22Rv1 (cell line): ENCODE results near the gene ENO2.

Source experiments
- H3K27ac ChIP-seq: fragments of 450-650 bp; 2 replicates; pipeline ENCODE4 v1.5.1; 2017
- ZFX ChIP-seq: fragments of 450-650 bp; IDR thresholded peaks from 2 replicates; pipeline ENCODE4 v1.6.1; 2017; ENCODE audit warnings: antibody characterized with exemption, borderline replicate concordance
- TF ChIP-seq, protein P1 (sequence below): fragments of 450-650 bp; IDR thresholded peaks from 2 replicates; pipeline ENCODE4 v1.5.1; 2017; ENCODE audit warnings: mild to moderate bottlenecking

Gene ENO2

DNA sequence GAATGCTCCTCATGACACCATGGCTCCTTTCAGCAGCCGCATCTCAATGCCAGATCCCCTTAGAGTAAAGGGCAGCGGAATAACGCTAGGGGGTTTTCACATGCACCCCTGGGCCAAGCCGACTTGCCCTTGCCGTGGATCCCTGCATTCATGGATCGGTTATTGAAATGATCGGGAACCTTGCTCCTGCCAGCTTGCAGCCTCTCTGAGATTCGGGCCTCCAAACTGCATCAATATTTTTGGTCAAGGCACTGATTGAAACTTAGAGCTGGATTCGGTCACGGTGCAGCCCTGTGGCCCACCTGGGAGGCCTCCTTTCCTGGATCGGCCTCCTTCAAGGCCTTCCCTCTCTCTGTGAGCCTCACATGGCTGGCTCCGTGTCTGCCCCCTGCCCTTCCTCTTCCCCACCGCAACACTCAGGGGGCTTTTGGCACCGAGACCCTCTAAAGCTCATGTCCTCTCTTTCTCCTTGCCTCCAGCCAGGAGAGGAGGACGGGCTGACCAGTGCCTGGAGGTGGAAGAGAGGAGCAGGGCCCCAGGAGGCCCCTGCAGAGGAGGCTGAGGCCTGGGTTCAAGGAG, 38.6 kb downstream of the ENO2 start:
- no peak for TF ChIP-seq ZFX
- TF ChIP-seq, protein P1, sequence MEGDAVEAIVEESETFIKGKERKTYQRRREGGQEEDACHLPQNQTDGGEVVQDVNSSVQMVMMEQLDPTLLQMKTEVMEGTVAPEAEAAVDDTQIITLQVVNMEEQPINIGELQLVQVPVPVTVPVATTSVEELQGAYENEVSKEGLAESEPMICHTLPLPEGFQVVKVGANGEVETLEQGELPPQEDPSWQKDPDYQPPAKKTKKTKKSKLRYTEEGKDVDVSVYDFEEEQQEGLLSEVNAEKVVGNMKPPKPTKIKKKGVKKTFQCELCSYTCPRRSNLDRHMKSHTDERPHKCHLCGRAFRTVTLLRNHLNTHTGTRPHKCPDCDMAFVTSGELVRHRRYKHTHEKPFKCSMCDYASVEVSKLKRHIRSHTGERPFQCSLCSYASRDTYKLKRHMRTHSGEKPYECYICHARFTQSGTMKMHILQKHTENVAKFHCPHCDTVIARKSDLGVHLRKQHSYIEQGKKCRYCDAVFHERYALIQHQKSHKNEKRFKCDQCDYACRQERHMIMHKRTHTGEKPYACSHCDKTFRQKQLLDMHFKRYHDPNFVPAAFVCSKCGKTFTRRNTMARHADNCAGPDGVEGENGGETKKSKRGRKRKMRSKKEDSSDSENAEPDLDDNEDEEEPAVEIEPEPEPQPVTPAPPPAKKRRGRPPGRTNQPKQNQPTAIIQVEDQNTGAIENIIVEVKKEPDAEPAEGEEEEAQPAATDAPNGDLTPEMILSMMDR, result no peak
- no peak overlapping the region for H3K27ac ChIP-seq

DNA sequence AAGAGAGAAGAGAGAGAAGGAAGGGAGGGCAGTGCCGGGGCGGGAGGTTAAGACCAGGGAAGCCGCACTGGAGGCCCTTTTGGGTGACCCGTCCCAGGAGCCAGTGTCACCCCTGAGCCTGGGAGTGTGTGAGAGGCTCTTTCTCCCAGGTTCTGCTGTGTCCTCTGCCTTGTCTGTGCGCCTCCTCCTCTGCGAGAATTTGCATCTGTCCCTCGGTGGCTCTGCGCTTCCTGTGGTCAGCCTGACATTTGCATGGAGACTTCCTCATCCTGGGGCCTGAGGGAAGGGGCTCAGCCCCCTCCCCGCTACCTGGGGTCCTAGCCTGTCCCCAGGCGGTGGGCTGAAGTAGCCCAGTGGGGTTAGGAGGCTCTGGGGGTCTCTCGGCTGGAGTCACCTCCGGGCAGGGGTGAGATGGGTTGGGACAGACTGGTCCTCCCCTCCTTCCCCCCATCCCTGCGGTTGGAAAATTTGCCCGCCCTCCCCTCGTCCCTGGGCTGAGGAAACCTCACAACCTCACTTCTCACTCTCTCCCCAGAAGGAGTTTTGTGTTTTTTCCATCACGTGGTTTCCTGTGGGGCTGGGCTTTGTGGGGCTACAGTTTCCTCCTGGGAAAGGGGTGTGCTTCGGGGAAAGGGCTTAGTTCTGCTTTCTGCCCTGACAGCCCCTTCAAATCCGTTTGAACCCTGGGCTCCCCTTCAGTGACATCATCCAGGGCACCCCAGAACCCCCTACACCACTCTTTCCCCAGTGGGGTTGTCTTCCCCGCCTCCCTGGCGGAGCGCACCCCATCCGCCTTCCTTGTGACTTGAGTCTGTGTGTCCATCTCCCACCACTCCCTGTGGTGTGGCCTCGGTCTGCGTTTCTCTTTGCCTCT, 39.3 kb downstream of the ENO2 start:
- no peak for TF ChIP-seq ZFX
- TF ChIP-seq, protein P1, result no peak
- no peak overlapping the region for H3K27ac ChIP-seq

DNA sequence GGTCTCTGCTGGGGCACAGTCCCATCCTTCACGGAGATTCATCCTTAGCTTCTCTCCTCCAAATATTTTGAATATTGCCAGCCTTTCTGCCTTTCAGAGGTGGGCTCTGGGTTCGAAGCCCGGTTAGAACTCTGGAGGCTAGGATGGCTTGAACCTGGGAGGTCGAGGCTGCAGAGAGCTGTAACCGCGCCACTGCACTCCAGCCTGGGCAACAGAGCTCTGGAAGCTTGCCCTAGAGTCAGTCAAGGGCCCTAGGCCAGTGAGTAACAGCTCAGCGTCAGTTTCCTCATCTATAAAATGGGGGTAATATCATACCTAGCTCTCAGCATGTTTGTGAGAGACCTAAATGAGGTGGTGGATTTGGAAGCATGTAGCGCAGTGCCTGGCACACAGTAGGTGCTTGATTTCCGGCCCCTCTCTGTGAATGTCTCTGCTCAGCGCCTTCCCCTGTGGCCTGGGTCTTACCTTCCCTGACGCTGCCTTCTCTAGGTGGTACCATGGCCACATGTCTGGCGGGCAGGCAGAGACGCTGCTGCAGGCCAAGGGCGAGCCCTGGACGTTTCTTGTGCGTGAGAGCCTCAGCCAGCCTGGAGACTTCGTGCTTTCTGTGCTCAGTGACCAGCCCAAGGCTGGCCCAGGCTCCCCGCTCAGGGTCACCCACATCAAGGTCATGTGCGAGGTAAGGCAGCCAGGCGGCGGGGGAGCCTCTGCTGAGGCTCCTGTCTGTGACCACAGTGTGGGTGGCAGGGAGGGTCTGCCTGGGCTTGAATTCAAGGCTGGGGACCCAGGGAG, 40.1 kb downstream of the ENO2 start:
- no peak overlapping the region for H3K27ac ChIP-seq
- no peak for TF ChIP-seq ZFX
- TF ChIP-seq, protein P1, result no peak

GRCh38 chr12:6955108-6956020, 41.0 kb downstream of the ENO2 start:
- H3K27ac ChIP-seq, result no peak overlapping the region
- TF ChIP-seq, protein P1, result no peak
- TF ChIP-seq ZFX, result no peak

DNA sequence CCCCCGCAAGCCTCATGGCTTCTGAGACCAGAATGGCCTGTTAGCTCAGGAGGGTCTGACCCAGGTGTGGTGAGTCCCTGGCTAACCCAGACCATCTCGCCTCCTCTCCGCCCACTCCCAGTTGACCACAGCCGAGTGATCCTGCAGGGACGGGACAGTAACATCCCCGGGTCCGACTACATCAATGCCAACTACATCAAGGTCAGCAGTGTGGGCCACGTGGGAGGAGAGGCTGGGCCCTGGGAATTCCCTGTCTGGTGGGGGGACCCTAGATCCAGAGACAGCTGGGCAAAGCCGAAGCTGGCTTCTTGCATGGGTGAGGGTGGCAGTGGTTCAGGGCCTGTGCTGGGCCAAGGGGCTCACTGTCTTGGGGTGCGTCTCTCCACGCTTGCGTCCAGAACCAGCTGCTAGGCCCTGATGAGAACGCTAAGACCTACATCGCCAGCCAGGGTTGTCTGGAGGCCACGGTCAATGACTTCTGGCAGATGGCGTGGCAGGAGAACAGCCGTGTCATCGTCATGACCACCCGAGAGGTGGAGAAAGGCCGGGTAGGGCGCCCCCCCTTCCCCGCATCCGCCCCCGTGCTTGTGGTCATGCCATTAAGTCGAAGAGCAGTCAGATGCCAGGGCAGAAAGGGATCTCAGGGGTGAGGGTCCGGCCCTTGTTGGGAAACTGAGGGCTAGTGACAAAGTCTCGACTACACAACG, 41.8 kb downstream of the ENO2 start:
- TF ChIP-seq ZFX, result no peak
- TF ChIP-seq, protein P1, result no peak
- no peak overlapping the region for H3K27ac ChIP-seq

DNA sequence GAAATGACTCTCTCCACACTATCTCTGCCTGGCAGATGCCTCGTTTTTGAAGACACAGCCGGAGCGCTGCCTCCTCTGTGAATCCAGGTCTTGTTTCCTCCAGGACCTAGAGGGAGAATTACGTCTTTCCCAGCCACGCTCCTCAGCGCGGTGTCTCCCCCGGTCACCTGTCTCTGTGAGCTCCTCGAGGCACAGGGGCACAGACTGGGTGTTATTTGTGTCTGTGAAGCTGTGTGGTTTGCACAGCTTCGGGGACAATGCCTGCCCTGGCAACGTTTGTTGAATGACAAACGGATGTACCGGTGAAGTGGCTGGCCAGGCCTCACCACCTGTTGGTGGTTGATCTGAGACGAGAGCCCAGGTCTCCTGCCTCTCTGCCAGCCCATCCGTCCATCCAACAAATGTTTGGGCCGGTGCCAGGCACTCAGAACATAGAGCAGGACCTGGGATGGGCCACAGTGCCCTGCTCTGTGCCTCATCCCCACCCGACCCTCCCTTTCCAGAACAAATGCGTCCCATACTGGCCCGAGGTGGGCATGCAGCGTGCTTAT, 42.8 kb downstream of the ENO2 start:
- TF ChIP-seq, protein P1, result no peak
- TF ChIP-seq ZFX, result no peak
- no peak overlapping the region for H3K27ac ChIP-seq
